ENCODE results near the gene COASY.

The COASY gene

GRCh38 chr17:42518046-42518754 lies 43.7 kb upstream of the COASY start:
- DNase-seq (ENCODE audit: low read depth in 2 of 2), result peak; percentile 98 to 99
- peak overlapping the region in 1 of 2 donors; percentile 15 for H3K4me3 ChIP-seq (replicated peaks in 1 of 2; ENCODE audit: low read depth in 2 of 2, low read length in 2 of 2)
- TF ChIP-seq CTCF (IDR thresholded peaks at IDR 0.05; ENCODE audit: low read depth, low read length), result no peak

GRCh38 chr17:42518755-42519545 lies 43.0 kb upstream of the COASY start:
- TF ChIP-seq CTCF (IDR thresholded peaks at IDR 0.05; ENCODE audit: low read depth, low read length), result no peak
- H3K4me3 ChIP-seq (replicated peaks in 1 of 2; ENCODE audit: low read depth in 2 of 2, low read length in 2 of 2), result no peak overlapping the region
- DNase-seq (ENCODE audit: low read depth in 2 of 2), result peak; percentile 64 to 85

- DNase-seq (ENCODE audit: low read depth in 2 of 2), result peak; percentile 99
- no peak for TF ChIP-seq CTCF (IDR thresholded peaks at IDR 0.05; ENCODE audit: low read depth, low read length)
- no peak overlapping the region for H3K4me3 ChIP-seq (replicated peaks in 1 of 2; ENCODE audit: low read depth in 2 of 2, low read length in 2 of 2)
Observed at GRCh38 chr17:42519546-42520491, 42.1 kb upstream of the COASY start.

- no peak overlapping the region for H3K4me3 ChIP-seq (replicated peaks in 1 of 2; ENCODE audit: low read depth in 2 of 2, low read length in 2 of 2)
- no peak for DNase-seq (ENCODE audit: low read depth in 2 of 2)
- TF ChIP-seq CTCF (IDR thresholded peaks at IDR 0.05; ENCODE audit: low read depth, low read length), result peak; percentile 25
Observed at GRCh38 chr17:42520540-42520951, 41.4 kb upstream of the COASY start.

- peak in 1 of 2 donors; percentile 31 for DNase-seq (ENCODE audit: low read depth in 2 of 2)
- no peak overlapping the region for H3K4me3 ChIP-seq (replicated peaks in 1 of 2; ENCODE audit: low read depth in 2 of 2, low read length in 2 of 2)
Observed at GRCh38 chr17:42521036-42521435, 40.9 kb upstream of the COASY start.

More at GRCh38 chr17:42521036-42521435, 40.9 kb upstream of the COASY start:
- no peak for TF ChIP-seq CTCF (IDR thresholded peaks at IDR 0.05; ENCODE audit: low read depth, low read length)
